HG03175 (cell line): ENCODE measurements around the gene RAX.
"Not testable (repeated sequence)": the region's sequence is repeated elsewhere in the genome, so short reads cannot be mapped to it uniquely, and the experiment has no call there.

ENCODE experiments used
- ATAC-seq: cut with Tn5 transposase; IDR thresholded peaks from one replicate; pipeline ENCODE4 v1.9.1; 2021; ENCODE audit warnings: mild to moderate bottlenecking, moderate library complexity; ENCODE audit not compliant: unreplicated experiment

RAX gene

DNA sequence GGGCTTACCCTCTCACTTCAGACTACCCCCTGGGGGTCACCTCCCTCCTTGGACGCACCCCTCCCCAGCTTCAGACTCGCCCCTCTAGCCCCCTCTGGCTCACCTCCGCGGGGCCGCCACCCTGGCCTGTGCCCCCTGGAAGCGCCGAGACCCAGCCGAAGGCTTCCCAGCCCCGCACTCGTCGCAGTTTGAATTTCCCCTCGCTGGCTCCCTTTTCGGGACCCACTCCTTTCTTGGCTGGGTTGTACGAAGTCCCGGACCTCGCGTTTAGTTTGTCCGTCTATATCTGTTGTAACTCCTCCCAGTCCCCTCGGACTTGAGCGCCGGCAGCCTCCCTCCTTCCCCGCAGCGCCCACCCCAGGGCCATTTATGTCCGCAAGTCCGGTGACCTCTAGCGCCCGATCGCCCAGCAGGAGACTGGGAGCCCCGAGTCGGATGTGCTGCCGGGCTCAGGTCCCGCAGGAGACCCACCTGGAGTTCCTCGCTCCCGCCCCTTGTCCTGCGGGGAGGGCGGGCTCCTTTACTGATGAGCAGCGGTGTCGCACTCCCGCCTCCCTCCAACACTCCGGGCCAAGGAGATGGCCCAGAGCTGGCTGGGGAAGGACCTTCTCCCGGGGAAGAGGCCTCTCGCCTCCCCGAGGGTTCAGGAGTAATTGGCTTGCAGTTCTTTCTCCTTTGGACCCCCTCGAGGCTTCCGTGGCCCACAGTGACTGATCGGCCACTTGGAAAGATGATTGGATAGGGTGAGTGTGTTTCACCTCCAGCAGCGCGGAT lies 692 bp upstream of the RAX start:
- ATAC-seq = no peak

GRCh38 chr18:59272221-59272888 lies 899 bp downstream of the RAX start:
- ATAC-seq = no peak

DNA sequence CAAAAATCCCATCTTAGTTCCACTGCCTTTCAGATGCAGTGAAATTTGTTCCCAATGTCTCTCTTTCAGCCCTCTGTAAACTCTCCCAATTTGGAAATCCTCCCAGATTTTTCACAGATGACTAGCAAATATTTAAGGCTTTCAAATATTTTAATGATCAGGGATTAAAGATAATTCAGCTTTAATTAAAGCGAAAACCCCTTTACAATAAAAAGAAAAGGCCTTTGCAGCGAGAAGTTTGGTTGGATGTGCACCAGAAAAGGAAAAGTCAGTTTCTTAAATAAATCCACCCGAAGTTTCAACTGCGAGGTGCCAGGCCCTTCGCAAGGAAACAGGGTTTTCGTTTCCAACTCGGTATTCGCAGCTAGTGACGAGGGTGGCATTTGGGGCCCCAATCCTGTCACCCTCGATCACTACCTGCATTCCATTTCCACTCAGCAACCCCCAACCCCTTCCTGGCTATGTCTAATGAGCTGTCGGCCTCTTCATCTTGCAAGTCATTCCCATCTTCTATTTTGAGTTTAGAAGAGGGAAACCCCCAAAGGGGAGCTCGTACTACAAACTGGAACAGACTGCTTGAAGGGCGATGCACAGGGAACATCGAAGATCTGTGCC lies 1.5 kb downstream of the RAX start:
- ATAC-seq = no peak

GRCh38 chr18:59270689-59271257 lies 2.5 kb downstream of the RAX start:
- ATAC-seq = no peak

DNA sequence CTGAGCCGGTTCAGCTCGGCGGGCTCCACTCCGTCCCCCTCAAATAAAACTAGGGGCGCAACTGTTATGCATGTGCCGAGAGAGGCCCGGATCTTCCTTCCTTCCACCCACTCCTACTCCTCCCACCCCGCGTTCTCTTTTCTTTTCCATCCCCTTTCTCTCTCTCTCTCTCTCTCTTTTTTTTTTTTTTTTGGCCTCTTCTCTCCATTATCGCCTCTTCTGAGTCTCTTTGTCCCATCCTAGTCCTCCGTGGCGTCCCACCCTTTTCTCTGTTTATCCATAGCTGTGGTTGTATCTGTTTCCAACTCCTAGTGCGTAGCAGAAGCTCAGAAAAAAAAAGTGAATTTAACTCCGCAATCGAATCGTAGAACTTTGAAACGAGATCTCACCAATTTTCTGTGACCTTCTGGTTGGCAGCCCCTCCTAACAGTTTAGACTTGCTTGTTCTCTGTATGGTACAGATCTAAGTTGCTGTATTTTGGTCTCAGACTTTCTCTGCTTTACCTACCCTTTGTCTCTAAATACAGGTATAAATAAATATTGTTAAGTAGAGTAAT lies 3.6 kb downstream of the RAX start:
- ATAC-seq = no peak

GRCh38 chr18:59268721-59269562 lies 4.3 kb downstream of the RAX start:
- no peak for ATAC-seq

GRCh38 chr18:59268127-59268720 lies 5.0 kb downstream of the RAX start:
- no peak for ATAC-seq

- no peak for ATAC-seq
Measured at GRCh38 chr18:59267503-59268126, 5.6 kb downstream of the RAX start.

DNA sequence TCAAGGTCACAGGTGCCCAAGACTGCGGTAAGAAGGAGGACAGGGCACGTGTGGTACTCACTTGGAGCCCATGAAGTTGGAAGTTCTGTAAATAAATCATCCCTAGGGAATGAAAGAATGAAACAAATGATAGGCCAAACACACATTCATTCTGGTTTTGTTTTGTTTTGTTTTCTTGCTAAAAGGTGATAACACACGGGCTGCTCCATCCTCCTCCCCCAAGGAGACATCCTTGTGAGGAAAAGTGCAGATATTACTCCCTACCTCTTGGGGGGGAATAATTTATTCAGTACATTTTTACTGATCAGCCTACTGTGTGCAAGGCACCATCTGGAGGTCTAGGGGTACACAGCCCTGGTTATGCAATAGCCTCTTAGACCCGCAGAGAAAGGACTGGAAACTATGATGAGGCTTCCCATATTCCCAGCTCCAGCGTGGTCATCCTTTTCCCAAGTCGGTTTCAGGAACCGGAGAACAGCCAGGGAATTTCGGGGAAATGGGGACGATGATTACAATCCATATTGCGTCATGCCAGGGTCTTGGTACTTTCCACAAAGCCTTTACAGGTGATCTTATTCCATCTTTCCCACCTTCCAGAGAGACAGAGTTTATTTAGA lies 6.3 kb downstream of the RAX start:
- ATAC-seq = no peak

- ATAC-seq = no peak
Measured at GRCh38 chr18:59266459-59266858, 6.8 kb downstream of the RAX start.

- no peak for ATAC-seq
Measured at GRCh38 chr18:59265974-59266369, 7.3 kb downstream of the RAX start.

DNA sequence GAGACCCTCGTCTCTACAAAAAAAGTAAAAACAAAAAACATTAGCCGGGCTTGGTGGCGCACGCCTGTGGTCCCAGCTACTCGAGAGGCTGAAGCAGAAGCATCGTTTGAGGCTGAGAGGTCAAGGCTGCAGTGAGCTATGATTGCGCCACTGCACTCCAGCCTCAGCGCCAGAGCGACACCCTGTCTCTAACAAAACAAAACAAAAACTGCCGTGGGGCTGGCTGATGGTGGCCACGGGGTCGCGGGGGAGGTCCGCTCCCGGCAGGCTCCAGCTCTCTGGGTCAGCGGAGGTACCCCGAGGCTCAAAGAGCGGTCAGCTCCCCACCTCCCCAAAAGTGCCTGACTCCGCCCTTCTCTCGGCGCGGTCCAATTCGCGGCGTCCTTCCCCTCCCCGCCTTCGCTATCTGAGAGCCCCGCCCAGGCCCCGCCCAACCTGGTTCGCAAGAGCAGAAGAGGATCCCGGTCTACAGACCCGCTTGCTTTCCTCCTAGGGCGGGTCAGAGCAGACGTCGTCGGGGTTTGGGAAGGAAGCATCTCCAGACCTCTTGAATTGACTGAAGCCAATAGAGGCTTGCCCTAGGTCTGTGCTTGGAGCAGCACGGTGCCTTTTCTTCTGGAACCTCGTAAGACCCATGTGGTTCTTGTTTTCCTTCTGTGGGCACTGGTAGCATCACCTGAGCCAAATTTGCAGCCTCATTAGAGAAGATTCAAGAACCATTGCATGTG lies 7.8 kb downstream of the RAX start:
- no peak for ATAC-seq

GRCh38 chr18:59264651-59265245 lies 8.5 kb downstream of the RAX start:
- ATAC-seq = no peak

- no peak for ATAC-seq
Measured at GRCh38 chr18:59264121-59264571, 9.1 kb downstream of the RAX start.

DNA sequence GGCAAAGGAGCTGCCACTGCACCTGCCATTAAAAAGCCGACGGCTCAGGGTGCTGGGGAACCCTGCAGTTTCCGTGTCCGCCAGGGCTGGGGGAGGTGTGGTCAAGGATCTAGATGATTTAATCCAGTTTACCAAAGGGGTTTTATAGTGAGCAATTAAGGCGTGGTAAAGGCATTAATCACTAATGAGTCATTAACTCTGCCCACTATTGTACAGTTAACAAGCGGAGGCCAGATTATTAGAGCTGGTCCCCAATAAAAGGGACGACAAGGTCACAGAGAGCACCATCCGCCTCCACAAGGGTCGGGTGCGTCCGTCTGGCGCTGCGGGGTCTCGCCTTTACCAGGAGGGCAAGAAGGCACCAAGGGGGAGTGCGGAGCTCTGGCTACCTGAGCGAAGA lies 9.6 kb downstream of the RAX start:
- ATAC-seq = no peak

DNA sequence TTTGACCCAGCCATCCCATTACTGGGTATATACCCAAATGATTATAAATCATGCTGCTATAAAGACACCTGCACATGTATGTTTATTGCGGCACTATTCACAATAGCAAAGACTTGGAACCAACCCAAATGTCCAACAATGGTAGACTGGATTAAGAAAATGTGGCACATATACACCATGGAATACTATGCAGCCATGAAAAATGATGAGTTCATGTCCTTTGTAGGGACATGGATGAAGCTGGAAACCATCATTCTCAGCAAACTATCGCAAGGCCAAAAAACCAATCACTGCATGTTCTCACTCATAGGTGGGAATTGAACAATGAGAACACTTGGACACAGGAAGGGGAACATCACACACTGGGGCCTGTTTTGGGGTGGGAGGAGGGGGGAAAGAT lies 11.0 kb downstream of the RAX start:
- not testable (repeated sequence) for ATAC-seq

DNA sequence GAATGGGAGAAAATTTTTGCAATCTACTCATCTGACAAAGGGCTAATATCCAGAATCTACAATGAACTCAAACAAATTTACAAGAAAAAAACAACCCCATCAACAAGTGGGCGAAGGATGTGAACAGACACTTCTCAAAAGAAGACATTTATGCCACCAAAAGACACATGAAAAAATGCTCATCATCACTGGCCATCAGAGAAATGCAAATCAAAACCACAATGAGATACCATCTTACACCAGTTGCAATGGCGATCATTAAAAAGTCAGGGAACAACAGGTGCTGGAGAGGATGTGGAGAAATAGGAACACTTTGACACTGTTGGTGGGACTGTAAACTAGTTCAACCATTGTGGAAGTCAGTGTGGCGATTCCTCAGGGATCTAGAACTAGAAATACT lies 11.4 kb downstream of the RAX start:
- not testable (repeated sequence) for ATAC-seq

- not testable (repeated sequence) for ATAC-seq
Measured at GRCh38 chr18:59255491-59255890, 17.8 kb downstream of the RAX start.
